HCT116 (cell line): ENCODE data around the gene PRRC2A. TPM values are rescaled to one million over a fixed set of nuclear protein-coding genes. Genes with fewer than 3 reads are reported as not detected.

Experiments used
- ATAC-seq: fragments of 200-7000 bp; cut with Tn5 transposase; 2 replicates; pipeline ENCODE4 v1.9.1; 2020; ENCODE audit warnings: mild to moderate bottlenecking, moderate library complexity
- BruUV-seq: library from RNA; stranded (reverse); fragments of 400-500 nt; replicated peaks from 2 replicates; lab custom pipeline; 2021; lab: Mats Ljungman, UMichigan
- CTCF ChIA-PET: fragments of 300-600 bp; sonication (Branson Sonifier 250); formaldehyde crosslinking; loops from one replicate; lab custom pipeline; 2021; ENCODE audit warnings: antibody characterized with exemption; lab: Charles Lee
- POLR2A ChIA-PET: fragments of 300-600, 350-600 bp; sonication (Branson Sonifier 250); formaldehyde crosslinking; loops from one replicate; lab custom pipeline; 2021; ENCODE audit warnings: antibody characterized with exemption; lab: Charles Lee
- RAD21 ChIA-PET, 2 experiments: fragments of 300-600 bp; sonication (Branson Sonifier 250); formaldehyde crosslinking; loops; one replicate each; lab custom pipeline; 2023; ENCODE audit warnings: low total read pairs in 2 of 2; ENCODE audit not compliant: uncharacterized antibody in 2 of 2, unreplicated experiment in 2 of 2, low non-redundant PET in 1 of 2; lab: Charles Lee
- DNase-seq: peaks from one replicate; pipeline ENCODE4 v3.0.0-alpha.2; 2010; ENCODE audit warnings: low read depth, low spot score
- H2AFZ ChIP-seq: fragments of 200-600 bp; shearing (Covaris generic), sonication (generic); 2 replicates; pipeline ENCODE4 v1.6.1; 2017; ENCODE audit warnings: low read depth, mixed run types, mixed read lengths, antibody characterized with exemption, low read length; ENCODE audit not compliant: poor library complexity, severe bottlenecking
- H3K27ac ChIP-seq: 2 replicates; pipeline ENCODE4 v1.5.1; 2012; ENCODE audit warnings: low read depth, low read length
- H3K27me3 ChIP-seq: fragments of 200-600 bp; sonication (generic); 2 replicates; pipeline ENCODE4 v1.6.1; 2016; ENCODE audit warnings: mixed run types, low read length, mixed read lengths; ENCODE audit not compliant: insufficient read depth
- H3K36me3 ChIP-seq, 2 experiments: fragments of 200-500 bp in 1 of 2; fragments of 200-600 bp in 1 of 2; sonication (Bioruptor generic) in 1 of 2; sonication (generic) in 1 of 2; 2 replicates each; pipeline versions ENCODE4 v1.5.1 to v1.6.1; 2014 to 2016; ENCODE audit warnings: low read length in 2 of 2, inconsistent platforms in 1 of 2, mixed read lengths in 1 of 2, mixed run types in 1 of 2; ENCODE audit not compliant: insufficient read depth in 2 of 2, control insufficient read depth in 1 of 2
- H3K4me1 ChIP-seq, 2 experiments: fragments of 200-600 bp in 1 of 2; sonication (generic) in 1 of 2; 2 replicates each; pipeline versions ENCODE4 v1.5.1 to v1.6.1; 2012 to 2017; ENCODE audit warnings: low read length in 2 of 2, inconsistent platforms in 1 of 2, mild to moderate bottlenecking in 1 of 2, mixed read lengths in 1 of 2, mixed run types in 1 of 2, moderate library complexity in 1 of 2; ENCODE audit not compliant: insufficient read depth in 2 of 2, control insufficient read depth in 1 of 2
- H3K4me2 ChIP-seq: fragments of 200-600 bp; sonication (generic); 2 replicates; pipeline ENCODE4 v1.6.1; 2017; ENCODE audit warnings: mixed run types, low read length, mixed read lengths
- H3K4me3 ChIP-seq, 2 experiments: fragments of 200-600 bp in 1 of 2; sonication (generic) in 1 of 2; replicated peaks in 1 of 2; 2 replicates each; pipeline ENCODE4 v1.5.1; 2011 to 2016; ENCODE audit warnings: low read length in 2 of 2, control low read depth in 1 of 2, low read depth in 1 of 2, mild to moderate bottlenecking in 1 of 2, mixed read lengths in 1 of 2, mixed run types in 1 of 2
- H3K79me2 ChIP-seq: fragments of 200-600 bp; sonication (generic); 2 replicates; pipeline ENCODE4 v1.6.1; 2017; ENCODE audit warnings: mild to moderate bottlenecking, mixed run types, low read length, moderate library complexity, mixed read lengths; ENCODE audit not compliant: insufficient read depth
- H3K9ac ChIP-seq: fragments of 200-600 bp; sonication (generic); 2 replicates; pipeline ENCODE4 v1.6.1; 2016; ENCODE audit warnings: low read length, mixed read lengths
- H3K9me2 ChIP-seq: fragments of 200-600 bp; sonication (generic), shearing (Covaris generic); 2 replicates; pipeline ENCODE4 v1.6.1; 2017; ENCODE audit warnings: mixed run types, mild to moderate bottlenecking, moderate library complexity; ENCODE audit not compliant: insufficient read depth
- H3K9me3 ChIP-seq, 2 experiments: fragments of 200-500 bp in 1 of 2; fragments of 200-600 bp in 1 of 2; sonication (Bioruptor generic) in 1 of 2; sonication (generic) in 1 of 2; 2 replicates each; pipeline ENCODE4 v1.6.1; 2014 to 2017; ENCODE audit warnings: low read length in 2 of 2, mixed read lengths in 2 of 2, inconsistent platforms in 1 of 2, low read depth in 1 of 2, mild to moderate bottlenecking in 1 of 2, mixed run types in 1 of 2, moderate library complexity in 1 of 2; ENCODE audit not compliant: control insufficient read depth in 1 of 2, insufficient read depth in 1 of 2
- H4K20me1 ChIP-seq: fragments of 200-600 bp; sonication (generic), shearing (Covaris generic); 2 replicates; pipeline ENCODE4 v1.6.1; 2017; ENCODE audit warnings: mixed run types, mild to moderate bottlenecking, moderate library complexity; ENCODE audit not compliant: insufficient read depth
- CEBPB ChIP-seq: IDR thresholded peaks from 2 replicates; pipeline ENCODE4 v1.6.1; 2012; ENCODE audit warnings: low read depth
- EZH2 ChIP-seq: fragments of 200-600 bp; sonication (generic); IDR thresholded peaks from 2 replicates; pipeline ENCODE4 v1.6.1; 2017; ENCODE audit warnings: antibody characterized with exemption, mixed run types
- EZH2phosphoT487 ChIP-seq: fragments of 200-600 bp; IDR thresholded peaks from 2 replicates; pipeline ENCODE4 v1.6.1; 2018; ENCODE audit warnings: antibody characterized with exemption, borderline replicate concordance
- FOSL1 ChIP-seq: IDR thresholded peaks from 2 replicates; pipeline ENCODE4 v1.6.1; 2012; ENCODE audit warnings: low read depth
- POLR2A ChIP-seq: IDR thresholded peaks from 2 replicates; pipeline ENCODE4 v1.7.0; 2011; ENCODE audit warnings: borderline replicate concordance; ENCODE audit not compliant: insufficient read depth, insufficient read length; ENCODE audit errors: extremely low read depth
- RAD21 ChIP-seq: IDR thresholded peaks from 2 replicates; pipeline ENCODE4 v1.6.1; 2012; ENCODE audit warnings: low read depth, mild to moderate bottlenecking
- SP1 ChIP-seq: IDR thresholded peaks from 2 replicates; pipeline ENCODE4 v1.6.1; 2012; ENCODE audit warnings: low read depth
- SRF ChIP-seq: IDR thresholded peaks from 2 replicates; pipeline ENCODE4 v1.6.1; 2012; ENCODE audit warnings: low read depth
- TCF7L2 ChIP-seq: IDR thresholded peaks from 2 replicates; pipeline ENCODE4 v1.7.0; 2011; ENCODE audit warnings: borderline replicate concordance, inconsistent platforms; ENCODE audit not compliant: insufficient read depth, insufficient read length; ENCODE audit errors: extremely low read depth
- YY1 ChIP-seq: IDR thresholded peaks from 2 replicates; pipeline ENCODE4 v1.6.1; 2011; ENCODE audit warnings: low read length, low read depth, moderate library complexity, mild to moderate bottlenecking; ENCODE audit not compliant: insufficient replicate concordance; ENCODE audit errors: extremely low read depth
- ZNF274 ChIP-seq: fragments of 200-500 bp; sonication (Bioruptor generic); IDR thresholded peaks from 2 replicates; pipeline ENCODE4 v1.6.1; 2014; ENCODE audit warnings: mild to moderate bottlenecking, low read depth, low read length, inconsistent platforms
- intact Hi-C: fragments of 100-400 bp; cut with micrococcal nuclease; formaldehyde crosslinking; loops from 2 replicates; pipeline ENCODE4 v1.10.0; 2022
- total RNA-seq: library from RNA; stranded (reverse); gene quantifications from one replicate; pipeline ENCODE4 v1.2.1, GENCODE V29; 2021; ENCODE audit not compliant: unreplicated experiment
- TF ChIP-seq, protein P1 (sequence below): IDR thresholded peaks from 2 replicates; pipeline ENCODE4 v1.6.1; 2012
- TF ChIP-seq, protein P2 (sequence below), 3 experiments: fragments of 200-600 bp in 1 of 3; sonication (generic) in 1 of 3; IDR thresholded peaks in 2 of 3; conservative IDR thresholded peaks in 1 of 3; 2 replicates each; pipeline ENCODE4 v1.5.1; 2012 to 2017; ENCODE audit warnings: low read depth in 2 of 3, low read length in 2 of 3, antibody characterized with exemption in 1 of 3, borderline replicate concordance in 1 of 3, control low read depth in 1 of 3, mild to moderate bottlenecking in 1 of 3, mixed read lengths in 1 of 3, mixed run types in 1 of 3, moderate library complexity in 1 of 3; ENCODE audit not compliant: insufficient read depth in 1 of 3

PRRC2A gene
- total RNA-seq, 1 experiment from 2014 or later, result 250 TPM

GRCh38 chr6:31634969-31635575 is 14.6 kb downstream of the PRRC2A start:
- Histone ChIP-seq H2AFZ (no peak overlapping the region), H3K9me3 (no peaks in the 10 kb centered on the region), H3K27me3 (no peaks in the 10 kb centered on the region), H3K9ac (no peak overlapping the region), H3K4me2 (no peak overlapping the region), H3K4me3 (no peak overlapping the region), H3K9me2 (no peaks in the 10 kb centered on the region), H3K79me2 (peaks cover 42% of the 10 kb centered on the region; the same call in 1 of the 2 replicates), H3K36me3 (peaks cover 45 to 73% of the 10 kb centered on the region in 2 experiments), H3K4me1 (no peaks in the 10 kb centered on the region), H4K20me1 (no peaks in the 10 kb centered on the region), H3K27ac (no peak overlapping the region)
- intact Hi-C loops, result no loop called here
- ATAC-seq (no peak), DNase-seq (no peak)
- TF ChIP-seq SRF (no peak), POLR2A (no peak), SP1 (no peak), FOSL1 (no peak), YY1 (no peak), EZH2 (no peak), TCF7L2 (no peak), CEBPB (no peak), ZNF274 (no peak), RAD21 (no peak), EZH2phosphoT487 (no peak)
- TF ChIP-seq, protein P1, sequence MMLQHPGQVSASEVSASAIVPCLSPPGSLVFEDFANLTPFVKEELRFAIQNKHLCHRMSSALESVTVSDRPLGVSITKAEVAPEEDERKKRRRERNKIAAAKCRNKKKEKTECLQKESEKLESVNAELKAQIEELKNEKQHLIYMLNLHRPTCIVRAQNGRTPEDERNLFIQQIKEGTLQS, result no peak
- TF ChIP-seq, protein P2, sequence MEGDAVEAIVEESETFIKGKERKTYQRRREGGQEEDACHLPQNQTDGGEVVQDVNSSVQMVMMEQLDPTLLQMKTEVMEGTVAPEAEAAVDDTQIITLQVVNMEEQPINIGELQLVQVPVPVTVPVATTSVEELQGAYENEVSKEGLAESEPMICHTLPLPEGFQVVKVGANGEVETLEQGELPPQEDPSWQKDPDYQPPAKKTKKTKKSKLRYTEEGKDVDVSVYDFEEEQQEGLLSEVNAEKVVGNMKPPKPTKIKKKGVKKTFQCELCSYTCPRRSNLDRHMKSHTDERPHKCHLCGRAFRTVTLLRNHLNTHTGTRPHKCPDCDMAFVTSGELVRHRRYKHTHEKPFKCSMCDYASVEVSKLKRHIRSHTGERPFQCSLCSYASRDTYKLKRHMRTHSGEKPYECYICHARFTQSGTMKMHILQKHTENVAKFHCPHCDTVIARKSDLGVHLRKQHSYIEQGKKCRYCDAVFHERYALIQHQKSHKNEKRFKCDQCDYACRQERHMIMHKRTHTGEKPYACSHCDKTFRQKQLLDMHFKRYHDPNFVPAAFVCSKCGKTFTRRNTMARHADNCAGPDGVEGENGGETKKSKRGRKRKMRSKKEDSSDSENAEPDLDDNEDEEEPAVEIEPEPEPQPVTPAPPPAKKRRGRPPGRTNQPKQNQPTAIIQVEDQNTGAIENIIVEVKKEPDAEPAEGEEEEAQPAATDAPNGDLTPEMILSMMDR (IDR thresholded peaks at IDR 0.05 in 2 of 3, conservative IDR thresholded peaks at IDR 0.05 in 1 of 3; ENCODE audit: borderline replicate concordance in 1 of 3, insufficient read depth in 1 of 3, low read depth in 2 of 3, low read length in 2 of 3), result no peak
- BruUV-seq, result no TSS peak
- CTCF ChIA-PET, result no interaction called here
- POLR2A ChIA-PET, result no interaction called here
- RAD21 ChIA-PET, result no interaction called here
